NOMO-1 treated with dmso at 0.1 percent for 144 hours (cell line): ENCODE data around the gene ZNF473.

ENCODE experiments used
- DNase-seq: peaks from one replicate; lab custom pipeline; 2025; ENCODE audit not compliant: unreplicated experiment; lab: John Stamatoyannopoulos, UW

ZNF473 gene

DNA sequence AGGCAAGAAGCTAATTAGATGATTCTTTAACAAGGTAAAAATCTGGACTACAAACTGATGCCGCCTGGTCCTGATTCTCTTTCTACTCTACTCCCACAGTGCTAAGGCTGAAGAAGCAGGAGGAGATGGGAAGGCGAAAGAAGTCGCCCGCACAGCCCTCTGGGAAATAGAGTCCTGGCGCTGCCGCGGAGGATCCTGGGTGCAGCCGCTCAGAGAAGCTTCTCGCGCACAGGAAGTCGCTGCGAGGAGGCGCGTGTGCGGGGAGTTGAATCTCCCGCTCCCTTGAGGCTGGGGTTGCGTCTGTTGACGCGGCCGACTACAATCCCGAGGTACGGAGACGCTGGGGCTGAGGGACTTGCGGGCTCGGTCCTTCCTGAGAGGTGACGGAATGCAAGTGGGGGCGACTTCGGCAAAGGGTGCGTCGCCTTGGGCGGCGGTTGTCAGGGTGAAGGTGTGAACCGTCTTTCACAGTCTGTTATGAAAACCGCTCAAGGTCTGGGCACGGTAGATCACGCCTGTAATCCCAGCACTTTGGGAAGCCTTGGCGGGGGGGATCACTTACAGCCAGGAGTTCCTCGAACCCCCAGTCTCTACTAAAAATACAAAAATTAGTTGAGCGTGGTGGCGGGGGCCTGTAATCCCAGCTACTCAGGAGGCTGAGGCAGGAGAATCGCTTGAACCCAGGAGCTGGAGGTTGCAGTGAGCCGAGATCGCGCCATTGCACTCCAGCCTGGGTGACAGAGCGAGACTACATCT is at the start of gene ZNF473:
Gene ZNF473, plus strand, starts transcription at position 212 of the 756 bp plus-strand sequence. CDS start 5,078 bp downstream, outside the sequence.
- DNase-seq = peak; percentile 93

DNA sequence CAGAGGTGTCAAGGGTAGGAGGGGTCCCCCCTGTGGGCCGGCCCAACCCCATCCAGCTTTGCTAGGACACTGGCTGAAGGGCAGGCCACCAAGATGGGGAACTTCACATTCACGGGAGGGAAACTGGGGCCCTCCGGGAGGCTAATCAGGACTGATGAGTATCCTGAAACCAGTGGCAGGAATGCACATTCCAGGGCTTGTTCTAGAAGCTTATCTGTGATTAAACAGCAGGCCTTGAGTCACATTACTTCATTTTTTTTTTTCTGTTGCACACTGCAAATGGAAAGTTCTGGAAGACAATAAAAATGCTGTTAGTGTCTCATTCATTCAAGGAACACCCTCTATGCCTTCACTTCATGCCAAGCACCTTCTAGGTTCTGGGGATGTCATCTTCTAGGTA is 49.3 kb upstream of the ZNF473 start:
- DNase-seq = no peak

DNA sequence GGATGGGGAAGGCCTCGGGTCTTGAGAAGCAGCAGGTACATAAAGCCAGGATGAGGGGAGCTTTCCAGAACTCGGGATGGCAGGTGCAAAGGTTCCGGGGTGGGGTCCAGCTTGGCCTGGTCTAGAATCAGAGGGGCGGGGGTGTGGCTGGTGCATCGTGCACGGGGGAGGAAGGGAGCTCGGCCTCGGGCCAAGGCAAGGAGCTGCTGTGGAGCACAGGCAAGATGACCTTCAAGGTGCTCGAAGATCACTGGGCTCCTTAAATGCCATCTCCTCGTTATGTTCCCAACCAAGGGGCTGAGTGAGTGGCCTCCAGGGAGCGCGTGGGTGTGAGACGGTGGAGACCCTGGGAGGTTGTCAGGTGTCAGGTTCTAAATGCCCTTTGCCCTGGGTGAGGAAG is 48.7 kb upstream of the ZNF473 start:
- DNase-seq = no peak

DNA sequence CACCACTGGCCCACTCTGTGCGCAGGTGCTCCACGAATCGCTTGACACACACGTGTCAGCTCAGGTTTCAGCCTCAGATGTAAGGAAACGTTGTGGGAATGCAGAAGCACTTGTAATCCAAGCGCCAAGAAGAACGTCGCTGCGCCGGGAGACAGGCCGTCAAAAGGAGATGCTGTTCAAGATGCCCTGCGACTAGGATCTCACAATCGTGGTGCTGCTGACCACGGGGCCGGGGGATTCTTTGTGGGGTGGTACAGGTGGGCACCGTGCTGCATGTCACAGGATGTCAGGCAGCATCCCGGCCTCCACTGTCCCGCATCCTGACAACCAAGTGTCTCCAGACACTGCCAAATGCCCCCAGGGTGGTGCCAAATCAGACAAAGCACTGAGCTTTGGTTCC is 47.9 kb upstream of the ZNF473 start:
- DNase-seq = no peak

DNA sequence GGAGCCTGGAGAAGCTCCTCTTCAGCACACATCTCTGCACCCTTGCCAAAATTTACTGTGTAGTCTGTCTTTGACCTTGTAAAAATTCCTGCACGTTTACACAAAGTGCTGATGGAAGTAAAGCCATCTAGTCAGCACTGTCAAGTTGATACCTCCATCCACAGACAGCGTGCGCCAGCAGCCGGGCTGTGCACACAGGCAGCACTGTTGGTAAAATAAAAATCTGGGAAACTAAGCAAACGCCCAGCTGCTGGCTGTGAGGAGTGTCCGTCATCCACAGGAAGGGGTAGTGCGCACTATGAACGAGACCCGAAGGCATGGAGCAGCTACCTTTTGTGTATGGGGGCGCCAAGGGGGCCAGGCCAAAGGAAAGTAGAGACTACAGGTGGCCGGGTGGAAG is 47.5 kb upstream of the ZNF473 start:
- DNase-seq = no peak

DNA sequence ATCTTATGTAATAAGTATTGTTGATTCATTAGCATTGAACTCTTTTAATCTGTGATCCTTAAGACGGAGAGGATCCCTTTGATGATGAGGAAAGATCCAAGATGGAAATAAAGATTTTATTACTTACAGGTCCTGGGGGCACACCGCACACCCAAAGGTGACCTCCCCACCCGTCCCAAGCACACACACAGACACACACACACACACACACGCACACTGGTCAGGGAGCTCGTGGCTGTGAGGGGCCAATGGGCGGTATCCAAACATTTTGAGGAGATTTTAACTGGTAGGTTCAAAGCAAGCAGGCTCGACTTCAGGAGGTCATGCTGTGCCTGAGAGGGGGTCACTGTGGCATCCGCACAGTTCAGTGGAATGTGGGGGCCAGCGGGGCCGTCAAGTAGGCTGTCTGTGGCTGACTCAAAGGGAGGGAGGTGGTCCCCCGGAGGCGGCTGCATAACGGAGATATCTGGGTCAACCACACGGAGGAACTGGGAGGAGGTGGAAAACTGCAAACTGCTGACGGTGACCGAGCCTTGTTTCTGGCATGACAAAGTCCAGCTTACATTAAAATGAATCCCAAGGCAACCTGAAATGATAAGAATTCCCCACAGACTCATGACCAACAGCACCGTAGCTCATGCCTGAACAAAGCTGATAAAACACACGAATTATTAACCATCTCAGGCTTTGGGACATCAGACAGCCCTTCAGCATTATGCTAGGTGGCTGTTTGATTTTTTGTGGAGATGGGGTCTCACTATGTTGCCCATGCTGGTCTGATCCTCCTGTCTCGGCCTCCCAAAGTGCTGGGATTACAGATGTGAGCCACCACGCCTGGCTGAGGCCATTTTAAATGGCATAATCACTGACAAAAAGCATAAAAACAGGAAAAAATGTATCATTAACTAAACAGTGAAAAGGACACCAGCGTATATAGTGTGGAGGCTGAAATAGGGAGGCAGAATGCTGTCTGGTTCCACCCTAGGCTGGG is 43.9 kb upstream of the ZNF473 start:
- no peak for DNase-seq

DNA sequence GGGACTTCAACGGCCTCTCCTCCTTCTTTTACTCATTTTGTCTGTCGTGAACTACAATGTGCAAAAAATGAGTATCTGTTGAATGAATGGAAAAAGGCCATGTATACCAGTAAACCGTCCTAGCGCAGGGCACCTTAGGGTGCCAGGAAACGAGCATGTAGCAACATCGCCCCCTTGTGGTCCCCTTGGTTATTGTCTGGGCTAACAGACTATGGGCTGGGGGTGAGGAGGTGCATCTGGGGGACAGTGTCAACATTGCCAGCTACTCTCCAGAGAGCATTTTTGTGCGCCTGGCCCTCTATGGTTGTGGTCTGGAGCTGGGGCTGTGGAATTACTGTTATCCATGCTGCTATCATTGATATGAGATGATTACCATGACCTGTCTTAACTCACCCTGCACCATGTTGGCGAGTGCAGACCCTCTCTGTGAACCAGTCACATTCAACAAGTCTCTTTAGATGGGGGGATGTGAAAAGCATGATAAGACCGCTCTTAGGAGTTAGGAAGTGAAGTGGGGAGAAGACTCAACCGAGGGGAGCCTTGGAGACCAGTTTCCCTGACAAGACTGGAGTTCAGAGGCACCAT is 42.1 kb upstream of the ZNF473 start:
- peak; percentile 29 for DNase-seq

DNA sequence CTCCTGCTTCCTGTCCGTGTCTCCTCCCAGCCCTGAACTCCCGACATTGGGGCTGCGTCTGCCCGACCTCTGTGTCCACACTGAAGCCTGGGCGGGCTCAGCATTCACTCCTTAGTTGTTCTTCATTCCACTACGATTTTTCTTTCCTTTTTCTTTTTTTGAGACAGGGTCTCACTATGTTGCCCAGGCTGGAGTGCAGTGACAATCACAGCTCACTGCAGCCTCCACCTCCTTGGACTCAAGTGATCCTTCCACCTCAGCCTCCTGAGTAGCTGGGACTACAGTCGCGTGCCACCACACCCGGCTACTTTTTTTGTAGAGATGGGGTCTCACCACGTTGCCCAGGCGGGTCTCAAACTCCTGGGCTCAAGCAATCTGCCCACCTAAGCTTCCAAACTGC is 41.3 kb upstream of the ZNF473 start:
- no peak for DNase-seq

DNA sequence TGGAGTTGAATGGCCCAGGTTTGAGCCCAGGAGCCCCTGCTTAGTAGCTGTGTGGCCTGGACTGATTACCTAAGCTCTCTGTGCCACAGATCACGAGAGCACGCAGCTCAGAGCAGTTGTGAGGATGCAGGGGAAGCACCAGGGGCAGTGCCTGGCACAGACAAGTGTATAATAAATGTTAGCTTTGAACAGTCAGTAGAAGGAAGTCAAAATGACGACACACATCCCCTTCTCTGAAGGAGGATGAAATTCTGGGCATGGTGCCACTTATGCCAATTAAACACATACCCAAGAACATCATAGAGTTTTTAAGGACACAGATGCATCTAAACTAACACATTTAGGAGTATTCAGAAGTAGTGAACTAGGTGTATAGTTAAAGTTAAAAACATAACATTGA is 39.9 kb upstream of the ZNF473 start:
- DNase-seq = no peak

DNA sequence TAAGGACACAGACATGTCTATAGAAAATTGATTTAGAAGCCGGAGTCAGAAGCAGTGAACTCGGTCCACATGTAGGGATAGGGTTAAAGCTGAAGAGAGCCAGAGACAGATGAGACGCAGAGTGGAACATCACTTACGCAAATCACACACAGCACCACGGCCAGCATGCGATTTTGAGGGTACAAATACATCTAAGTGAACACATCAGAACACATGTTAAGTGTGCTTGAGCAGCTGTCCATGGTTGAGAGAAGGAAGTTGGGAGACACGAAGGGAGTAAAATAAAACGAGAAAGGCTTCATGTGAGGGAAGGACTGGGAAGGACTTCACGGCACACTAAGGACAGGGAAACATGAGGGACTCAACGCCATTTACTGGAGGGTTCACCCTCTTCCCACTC is 39.5 kb upstream of the ZNF473 start:
- DNase-seq = no peak

DNA sequence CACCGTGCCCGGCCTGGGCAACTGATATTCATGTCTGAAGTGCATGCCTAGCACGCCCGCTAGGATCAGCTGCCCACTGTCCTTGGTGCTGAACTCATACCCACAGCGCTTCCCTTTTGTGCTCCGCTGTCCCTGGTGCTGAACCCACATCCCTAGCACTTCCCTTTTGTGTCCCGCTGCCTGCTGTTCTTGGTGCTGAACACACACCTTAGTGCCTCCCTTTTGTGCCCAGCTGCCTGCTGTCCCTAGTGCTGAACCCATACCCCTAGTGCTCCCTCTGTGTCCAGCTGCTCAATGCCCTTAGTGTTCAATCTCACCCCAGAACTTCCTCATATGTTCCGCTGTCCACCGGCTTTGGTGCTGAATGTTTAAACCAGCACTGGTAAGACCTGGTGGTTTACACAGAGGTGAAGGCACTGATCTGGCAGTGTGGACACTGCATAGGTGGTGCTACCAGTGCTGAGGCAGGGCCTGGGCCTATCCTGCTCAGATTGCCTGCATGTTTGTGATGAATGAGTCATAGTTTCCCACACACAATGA is 38.6 kb upstream of the ZNF473 start:
- peak; percentile 97 for DNase-seq

DNA sequence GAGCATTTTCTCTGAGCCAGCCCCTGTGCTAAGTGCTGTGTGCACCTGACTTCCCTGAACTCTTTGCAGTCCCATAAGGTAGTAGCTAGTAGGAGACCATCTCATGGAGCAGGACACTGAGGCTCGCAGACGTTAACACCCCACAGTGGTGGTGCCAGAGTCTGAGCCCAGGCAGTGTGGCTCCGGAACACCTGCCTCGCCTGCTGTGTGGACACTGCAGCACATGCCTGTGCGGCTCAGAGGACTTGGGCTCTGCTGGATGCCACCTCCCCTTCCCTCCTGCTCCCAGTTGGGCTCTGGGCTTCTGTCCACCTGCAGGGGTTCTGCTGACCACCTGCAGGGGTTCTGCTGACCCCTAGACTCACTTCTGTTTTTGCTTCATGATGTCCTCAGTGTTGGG is 37.8 kb upstream of the ZNF473 start:
- no peak for DNase-seq

DNA sequence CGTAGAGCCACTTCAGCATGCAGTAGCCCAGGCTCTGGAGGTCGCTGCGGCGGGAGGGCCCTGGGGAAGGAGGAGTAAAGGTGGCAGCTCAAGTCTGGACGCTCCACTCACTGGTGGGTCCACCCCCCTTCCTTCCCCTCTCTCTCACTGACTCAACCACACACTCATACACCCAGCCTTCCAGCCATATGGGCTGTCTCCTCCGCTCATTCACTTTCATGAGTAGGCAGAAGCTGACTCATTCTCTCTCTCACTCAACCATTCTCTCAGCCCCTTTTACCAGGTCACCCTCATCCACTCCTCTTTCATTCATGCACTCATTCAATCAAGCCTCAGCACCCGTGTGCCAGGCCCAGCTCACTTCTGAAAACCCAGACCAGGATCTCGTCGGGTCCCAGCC is 37.4 kb upstream of the ZNF473 start:
- DNase-seq = no peak

DNA sequence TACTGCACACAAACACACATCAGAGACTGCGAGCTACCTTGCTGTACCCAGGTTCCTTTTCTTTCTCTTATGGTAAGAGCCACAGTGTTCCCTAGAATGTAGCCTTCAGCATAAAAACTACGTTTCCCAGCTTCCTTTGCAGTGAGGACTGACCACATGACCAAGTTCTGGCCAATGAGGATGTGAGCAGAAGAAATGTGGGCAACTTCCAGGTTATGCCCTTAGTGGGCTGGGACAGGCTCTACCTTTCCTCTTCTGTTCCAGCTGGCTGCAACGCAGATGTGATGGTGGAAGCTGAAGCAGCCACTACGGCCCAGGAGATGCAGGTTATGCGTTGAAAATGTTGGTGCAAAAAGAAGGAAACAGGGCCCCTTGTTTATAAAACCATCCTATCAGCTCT is 28.1 kb upstream of the ZNF473 start:
- no peak for DNase-seq

DNA sequence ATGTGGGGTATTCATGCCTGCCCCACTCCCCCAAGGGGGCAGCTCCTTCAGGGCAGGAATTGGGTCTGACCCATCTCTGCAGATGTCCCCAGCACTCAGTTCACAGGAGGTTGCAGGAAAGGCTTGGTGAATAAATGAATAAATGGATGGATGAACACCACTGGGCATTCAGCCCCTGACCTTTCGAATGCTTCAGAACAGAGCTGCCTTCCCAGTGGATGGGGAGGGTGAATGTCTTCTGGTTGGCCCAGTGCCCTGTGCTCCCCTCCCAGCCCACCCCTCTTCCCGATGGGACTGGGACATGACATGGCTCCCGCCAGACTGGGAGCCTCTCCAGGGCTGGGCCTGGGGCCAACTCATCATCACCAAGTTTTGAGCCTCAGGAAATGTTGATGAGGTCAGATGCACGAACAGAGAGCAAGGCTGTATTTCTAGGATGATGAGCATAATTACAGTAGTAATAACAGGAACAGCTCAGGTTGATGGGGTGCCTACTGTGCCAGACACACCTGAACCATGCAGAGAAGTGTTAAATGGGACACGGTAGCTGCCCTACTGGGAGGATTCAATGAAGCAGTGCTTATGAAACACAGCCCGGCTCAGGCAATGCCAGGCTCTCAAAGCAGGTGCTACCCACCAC is 26.3 kb upstream of the ZNF473 start:
- DNase-seq = no peak

DNA sequence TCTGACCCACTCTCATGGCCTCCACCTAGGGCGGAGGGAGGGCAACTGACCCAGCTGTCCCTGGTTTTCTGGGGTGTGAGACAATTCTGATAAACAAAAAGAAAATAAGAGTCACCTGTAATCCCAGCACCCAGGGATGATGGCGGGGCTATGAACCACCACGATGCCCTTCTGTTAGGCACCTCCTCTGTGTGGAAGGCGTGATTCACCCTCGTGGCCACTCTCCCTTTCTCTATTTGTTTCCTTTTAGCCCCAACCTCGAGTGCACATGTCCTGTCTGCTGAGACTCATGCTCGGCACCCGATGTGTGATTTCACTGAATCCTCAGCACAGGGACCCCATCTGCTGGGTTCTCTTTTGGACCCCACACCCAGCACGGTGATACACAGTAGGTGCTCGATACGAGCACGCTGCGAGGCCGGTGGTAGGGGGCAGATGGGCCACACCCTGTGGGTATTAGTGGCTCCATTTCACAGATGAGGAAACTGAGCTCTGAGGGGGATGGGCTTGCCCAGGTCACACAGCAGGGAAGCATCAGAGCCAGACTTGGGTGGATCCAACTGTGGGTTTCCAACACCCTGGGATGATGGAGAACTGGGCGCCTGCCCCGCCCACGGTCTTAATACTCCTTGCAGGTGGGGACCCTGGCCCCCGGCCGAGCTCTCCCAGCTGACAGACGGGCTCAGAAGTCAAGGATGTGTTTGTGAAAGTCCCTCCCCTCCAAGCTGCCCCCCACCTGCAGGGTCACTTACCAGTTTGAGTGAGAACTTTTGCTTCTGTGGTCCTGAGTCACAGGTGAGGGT is 25.6 kb upstream of the ZNF473 start:
- DNase-seq = no peak

DNA sequence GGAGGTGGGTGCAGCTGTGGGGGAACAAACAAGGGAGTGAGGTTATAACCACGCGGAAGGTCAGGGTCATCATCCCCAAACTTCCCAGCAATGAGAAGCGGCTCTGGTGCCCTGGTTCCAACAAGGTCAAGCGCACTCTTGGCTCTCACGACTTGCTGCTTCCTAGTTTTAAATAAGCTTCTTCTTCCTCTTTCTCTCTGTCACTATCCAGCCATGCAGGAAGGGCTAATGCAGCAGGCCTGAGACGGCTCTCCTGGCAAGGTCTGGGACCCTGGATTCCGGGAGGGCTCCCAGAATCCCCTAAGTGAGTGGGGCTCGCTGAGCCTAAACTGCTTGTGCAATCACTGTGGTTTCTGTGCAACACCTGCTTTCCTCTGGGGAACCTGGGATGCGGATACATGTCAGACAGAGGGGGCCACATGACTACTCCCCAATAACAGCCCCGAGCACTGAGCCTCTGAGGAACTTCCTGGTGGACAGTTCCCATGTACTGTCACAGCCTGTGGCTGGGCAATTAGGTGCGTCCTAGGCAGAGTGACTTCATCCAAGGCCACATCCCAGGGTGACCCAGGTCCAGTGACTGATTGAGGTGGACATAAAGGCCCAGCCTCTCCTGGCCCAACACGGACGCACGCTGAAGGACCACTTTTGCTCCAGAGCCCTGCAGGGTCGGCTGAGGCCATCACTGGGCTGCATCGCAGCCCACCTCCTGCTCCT is 24.8 kb upstream of the ZNF473 start:
- DNase-seq = peak; percentile 42

DNA sequence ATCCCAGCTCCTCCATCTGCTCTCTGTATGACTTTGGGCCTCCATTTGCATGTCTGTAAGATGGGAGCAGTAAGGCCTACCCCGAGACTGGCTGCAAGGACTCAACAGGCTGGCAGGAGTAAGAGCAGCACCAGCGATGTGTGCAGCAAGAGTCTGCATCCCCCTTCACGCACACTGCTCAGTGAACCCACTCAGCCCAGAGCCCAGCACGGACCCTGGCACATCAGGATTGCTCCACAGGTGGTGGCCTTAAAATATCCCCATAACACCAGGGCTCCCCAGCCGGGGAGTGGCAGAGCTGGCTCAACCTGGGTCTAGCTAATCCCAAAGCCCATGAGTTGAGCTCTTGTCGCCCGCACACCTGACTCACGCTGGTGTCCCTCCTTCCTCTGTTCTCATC is 24.0 kb upstream of the ZNF473 start:
- DNase-seq = no peak

DNA sequence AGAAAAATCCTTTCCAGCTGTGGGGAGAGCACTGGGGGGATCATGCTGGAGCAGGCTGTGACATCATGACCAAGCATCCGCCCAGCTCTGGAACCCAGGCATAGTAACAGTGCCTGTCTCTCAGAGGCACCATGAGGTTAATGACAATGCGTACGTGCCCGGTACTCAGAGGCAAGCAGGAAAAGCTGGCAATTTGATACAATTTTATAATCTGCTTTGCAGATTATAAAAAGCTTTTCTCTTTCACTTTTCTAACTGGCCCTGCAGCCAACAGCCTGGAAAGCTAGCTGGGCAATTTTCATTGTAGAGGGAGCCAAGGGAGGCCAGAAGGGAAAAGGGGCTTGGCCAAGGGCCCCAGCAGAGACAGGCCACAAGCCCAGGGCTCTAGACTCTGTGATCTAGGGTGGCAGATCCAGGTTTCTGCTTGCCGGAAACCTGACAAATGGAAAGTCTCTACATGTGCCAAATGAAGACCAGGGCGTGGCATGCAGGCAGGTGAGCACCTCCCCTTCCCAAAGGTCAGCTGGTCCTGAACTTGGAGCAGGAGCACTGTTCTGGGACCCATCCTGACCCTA is 23.3 kb upstream of the ZNF473 start:
- DNase-seq = no peak
